Gastroesophageal sphincter (tissue), 3 donors: ENCODE data around the gene KLC3.

Experiments used
- CTCF ChIP-seq, 4 experiments: fragments of 200-600 bp in 2 of 4; fragments of 450-650 bp in 2 of 4; sonication (generic) in 1 of 4; IDR thresholded peaks; one replicate each; pipeline ENCODE4 v1.5.1; 2017 to 2019; ENCODE audit warnings: antibody characterized with exemption in 4 of 4, mild to moderate bottlenecking in 2 of 4, moderate library complexity in 2 of 4
- EP300 ChIP-seq: sonication (generic); formaldehyde crosslinking; IDR thresholded peaks from one replicate; pipeline ENCODE4 v1.6.1; 2017; ENCODE audit warnings: antibody characterized with exemption, mild to moderate bottlenecking
- POLR2A ChIP-seq, 2 donors: fragments of 450-650 bp; IDR thresholded peaks; one replicate each; pipeline ENCODE4 v1.6.1; 2017; ENCODE audit warnings: antibody characterized with exemption in 2 of 2, mild to moderate bottlenecking in 2 of 2, moderate library complexity in 1 of 2
- POLR2AphosphoS5 ChIP-seq: sonication (generic); formaldehyde crosslinking; IDR thresholded peaks from one replicate; pipeline ENCODE4 v1.6.1; 2017; ENCODE audit warnings: antibody characterized with exemption

DNA sequence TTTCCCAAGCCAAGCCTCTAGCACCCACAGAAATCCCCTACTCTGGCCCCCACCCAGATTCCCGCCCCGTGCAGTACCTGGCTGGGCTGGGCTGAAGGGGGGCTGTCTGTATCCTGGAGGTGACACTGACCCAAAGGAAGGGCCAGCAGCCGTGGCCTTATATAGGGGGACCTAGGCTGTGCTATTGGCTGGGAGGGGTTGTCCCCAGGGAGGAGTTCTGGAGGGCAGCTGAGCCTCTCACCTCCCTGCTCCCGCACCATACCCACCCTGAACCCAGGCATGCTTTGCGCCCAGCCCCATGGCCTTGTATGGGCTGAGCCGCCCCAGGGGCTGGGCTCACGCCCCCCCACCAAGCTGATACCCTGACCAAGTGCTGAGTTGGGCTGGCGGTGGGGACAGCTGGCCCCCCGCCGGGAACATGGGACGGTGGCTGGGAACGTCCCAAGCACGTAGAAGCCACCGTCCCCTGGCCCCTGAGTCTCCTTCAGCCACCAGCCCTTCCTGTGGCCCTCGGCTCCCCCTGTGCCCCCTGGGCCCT lies 17.7 kb upstream of the KLC3 start, which contains the start of gene CKM:
- no peak for TF ChIP-seq EP300
- no peak for TF ChIP-seq POLR2A (IDR thresholded peaks at IDR 0.05)
- no peak for TF ChIP-seq CTCF (IDR thresholded peaks at IDR 0.05)
- TF ChIP-seq POLR2AphosphoS5 = no peak
